IMR-90 (cell line): ENCODE measurements around the gene SSBP2. TPM values are rescaled to one million over a fixed set of nuclear protein-coding genes. Genes with fewer than 3 reads are reported as not detected.

Source experiments
- ATAC-seq: fragments of 200-7000 bp; cut with Tn5 transposase; 2 replicates; pipeline ENCODE4 v1.9.1; 2020; ENCODE audit warnings: low read depth, mild to moderate bottlenecking, moderate library complexity
- BruUV-seq: library from RNA; stranded (reverse); fragments of 400-500 nt; replicated peaks from 2 replicates; lab custom pipeline; 2021; lab: Mats Ljungman, UMichigan
- CTCF ChIA-PET: fragments of 300-600 bp; formaldehyde crosslinking; extraction: SDS; loops from one replicate; lab custom pipeline; 2021; ENCODE audit warnings: antibody characterized with exemption; lab: Yijun Ruan, JAX
- POLR2A ChIA-PET: fragments of 300-600 bp; sonication (Branson Sonifier 250); formaldehyde crosslinking; loops from one replicate; lab custom pipeline; 2022; ENCODE audit warnings: antibody characterized with exemption; ENCODE audit not compliant: unreplicated experiment; lab: Charles Lee
- DNase-seq: peaks from one replicate; pipeline ENCODE4 v3.0.0; 2013
- H2AFZ ChIP-seq: replicated peaks from 2 replicates; pipeline ENCODE3; 2013; ENCODE audit warnings: low read length, mild to moderate bottlenecking; ENCODE audit not compliant: poor library complexity
- H2AK5ac ChIP-seq: 2 replicates; pipeline ENCODE4 v1.6.1; 2013; ENCODE audit warnings: low read depth, low read length, inconsistent platforms
- H2AK9ac ChIP-seq: replicated peaks from 2 replicates; pipeline ENCODE3; 2013; ENCODE audit warnings: mild to moderate bottlenecking, low read depth, low read length, moderate library complexity; ENCODE audit not compliant: poor library complexity
- H2BK120ac ChIP-seq: 2 replicates; pipeline ENCODE4 v1.6.1; 2013; ENCODE audit warnings: low read depth, low read length, inconsistent platforms
- H2BK15ac ChIP-seq: 3 replicates; pipeline ENCODE4 v1.6.1; 2013; ENCODE audit warnings: low read depth, low read length, inconsistent platforms
- H2BK20ac ChIP-seq: 2 replicates; pipeline ENCODE4 v1.6.1; 2013; ENCODE audit warnings: low read depth, mild to moderate bottlenecking, inconsistent platforms, low read length, moderate library complexity
- H2BK5ac ChIP-seq: 2 replicates; pipeline ENCODE4 v1.6.1; 2013; ENCODE audit warnings: mild to moderate bottlenecking, low read depth, low read length, inconsistent platforms; ENCODE audit not compliant: poor library complexity, severe bottlenecking
- H3K14ac ChIP-seq: replicated peaks from 2 replicates; pipeline ENCODE4 v1.6.1; 2013; ENCODE audit warnings: low read depth, low read length, inconsistent platforms
- H3K18ac ChIP-seq: 2 replicates; pipeline ENCODE4 v1.6.1; 2013; ENCODE audit warnings: low read depth, low read length, control low read depth
- H3K23ac ChIP-seq: 2 replicates; pipeline ENCODE4 v1.6.1; 2013; ENCODE audit warnings: low read depth, low read length, inconsistent platforms
- H3K27ac ChIP-seq: 2 replicates; pipeline ENCODE4 v1.5.1; 2013; ENCODE audit warnings: mild to moderate bottlenecking, control low read depth, low read length; ENCODE audit not compliant: insufficient read depth
- H3K27me3 ChIP-seq: 2 replicates; pipeline ENCODE4 v1.6.1; 2013; ENCODE audit warnings: low read length; ENCODE audit not compliant: control insufficient read depth, insufficient read depth
- H3K36me3 ChIP-seq: 2 replicates; pipeline ENCODE4 v1.6.1; 2013; ENCODE audit warnings: low read length, mixed read lengths; ENCODE audit not compliant: control insufficient read depth, insufficient read depth
- H3K4ac ChIP-seq: 2 replicates; pipeline ENCODE4 v1.6.1; 2013; ENCODE audit warnings: low read depth, low read length, inconsistent platforms
- H3K4me1 ChIP-seq: 2 replicates; pipeline ENCODE4 v1.6.1; 2013; ENCODE audit warnings: low read length, mixed read lengths; ENCODE audit not compliant: control insufficient read depth, insufficient read depth
- H3K4me2 ChIP-seq: 2 replicates; pipeline ENCODE4 v1.6.1; 2013; ENCODE audit warnings: low read depth, mild to moderate bottlenecking, control low read depth, low read length, moderate library complexity
- H3K4me3 ChIP-seq: 2 replicates; pipeline ENCODE4 v1.5.1; 2013; ENCODE audit warnings: low read depth, mild to moderate bottlenecking, control low read depth, low read length, moderate library complexity; ENCODE audit not compliant: insufficient read depth
- H3K56ac ChIP-seq: 2 replicates; pipeline ENCODE4 v1.6.1; 2013; ENCODE audit warnings: low read length, inconsistent platforms; ENCODE audit not compliant: insufficient read depth; ENCODE audit errors: extremely low read depth
- H3K79me1 ChIP-seq, 2 experiments: 2 replicates each; pipeline ENCODE4 v1.6.1; 2013; ENCODE audit warnings: low read length in 2 of 2, inconsistent platforms in 1 of 2, low read depth in 1 of 2
- H3K9ac ChIP-seq: 2 replicates; pipeline ENCODE4 v1.6.1; 2013; ENCODE audit warnings: low read depth, low read length, control low read depth
- H3K9me1 ChIP-seq: 2 replicates; pipeline ENCODE4 v1.6.1; 2013; ENCODE audit warnings: low read length, inconsistent platforms; ENCODE audit not compliant: insufficient read depth
- H3K9me3 ChIP-seq: 2 replicates; pipeline ENCODE4 v1.6.1; 2013; ENCODE audit warnings: low read length; ENCODE audit not compliant: control insufficient read depth, insufficient read depth
- H4K20me1 ChIP-seq: 2 replicates; pipeline ENCODE4 v1.6.1; 2013; ENCODE audit warnings: low read length, inconsistent platforms; ENCODE audit not compliant: insufficient read depth
- H4K5ac ChIP-seq: 2 replicates; pipeline ENCODE4 v1.6.1; 2013; ENCODE audit warnings: mild to moderate bottlenecking, low read depth, low read length, control low read depth
- H4K8ac ChIP-seq, 2 experiments: 2 replicates each; pipeline ENCODE4 v1.6.1; 2013; ENCODE audit warnings: low read depth in 2 of 2, low read length in 2 of 2, control low read depth in 1 of 2, inconsistent platforms in 1 of 2
- H4K91ac ChIP-seq: 2 replicates; pipeline ENCODE4 v1.6.1; 2013; ENCODE audit warnings: low read depth, low read length, inconsistent platforms; ENCODE audit not compliant: insufficient read depth
- CEBPB ChIP-seq: IDR thresholded peaks from 2 replicates; pipeline ENCODE4 v1.6.1; 2012; ENCODE audit warnings: low read depth, low read length, improper control_type of control experiment
- MXI1 ChIP-seq: IDR thresholded peaks from 2 replicates; pipeline ENCODE4 v1.6.1; 2012; ENCODE audit warnings: low read depth, mild to moderate bottlenecking, low read length, moderate library complexity, borderline replicate concordance
- NFE2L2 ChIP-seq: fragments of 150-350 bp; IDR thresholded peaks from 2 replicates; pipeline ENCODE4 v1.6.1; 2016; ENCODE audit warnings: low read depth, mild to moderate bottlenecking, low read length
- SMC3 ChIP-seq: fragments of 150-350 bp; IDR thresholded peaks from 2 replicates; pipeline ENCODE4 v1.6.1; 2016; ENCODE audit warnings: low read depth, mild to moderate bottlenecking, antibody characterized with exemption, low read length, moderate library complexity
- WGBS, 2 experiments: methylation state at CpG; one replicate each; pipeline versions ENCODE4 v1.1.5 to v1.1.7; 2013; ENCODE audit warnings: missing lambda C conversion rate in 2 of 2; ENCODE audit not compliant: insufficient read length in 1 of 2; ENCODE audit errors: extremely low coverage in 2 of 2; 5-methylcytosine and 5-hydroxymethylcytosine counted together
- dilution Hi-C: fragments of 300-500 bp; cut with HindIII; formaldehyde crosslinking; loops from one replicate; pipeline ENCODE4 v1.14.3; 2018; ENCODE audit warnings: low sequenced_read_pairs; ENCODE audit not compliant: unreplicated experiment
- in situ Hi-C: fragments of 300-500 bp; cut with MboI; formaldehyde crosslinking; loops from 3 replicates; pipeline ENCODE4 v1.14.3; 2019; ENCODE audit warnings: low sequenced_read_pairs, inconsistent platforms, mixed read lengths
- intact Hi-C: fragments of 100-400 bp; cut with micrococcal nuclease; formaldehyde crosslinking; loops from 2 replicates; pipeline ENCODE4 v1.10.0; 2022
- polyA plus RNA-seq, 3 experiments: library from polyadenylated mRNA; depleted of rRNA; stranded (reverse); fragments of >200 nt; gene quantifications; 2 replicates each; pipeline ENCODE4 v1.2.3, GENCODE V29; 2012; ENCODE audit warnings: low replicate concordance in 1 of 3
- total RNA-seq: library from RNA; depleted of rRNA; stranded (reverse); fragments of >200 nt; gene quantifications from 2 replicates; pipeline ENCODE4 v1.2.3, GENCODE V29; 2012

SSBP2 gene
- total and polyA plus RNA-seq, 2 of the 4 experiments (the other 2 are of a cell fraction) = 38.4 to 42.7 TPM

- Histone ChIP-seq H4K8ac (no peak overlapping the region), H3K79me1 (no peaks in the 10 kb centered on the region), H2BK5ac (no peak overlapping the region), H3K9me1 (peaks cover 2% of the 10 kb centered on the region; the same call in 1 of the 2 replicates), H3K4me1 (peaks cover 8% of the 10 kb centered on the region), H2AK9ac (no peak overlapping the region), H3K56ac (no peak overlapping the region), H3K4me3 (no peak overlapping the region), H3K27ac (no peak overlapping the region), H2BK20ac (no peak overlapping the region), H3K4me2 (no peak overlapping the region), H3K9me3 (no peaks in the 10 kb centered on the region), H3K4ac (no peak overlapping the region), H4K5ac (no peak overlapping the region), H3K36me3 (no peaks in the 10 kb centered on the region), H2AK5ac (no peak overlapping the region; the same call in 1 of the 2 replicates), H4K91ac (no peak overlapping the region), H3K14ac (no peak overlapping the region), H2AFZ (no peak overlapping the region), H3K9ac (no peak overlapping the region), H2BK120ac (no peak overlapping the region), H3K18ac (no peak overlapping the region), H3K23ac (no peak overlapping the region), H2BK15ac (no peak overlapping the region), H3K27me3 (no peaks in the 10 kb centered on the region), H4K20me1 (no peaks in the 10 kb centered on the region)
- POLR2A ChIA-PET = interaction anchor here (0.7 kb wide), 1 partner anchor 469 kb away, joined by 3 read pairs; no protein-coding TSS in a partner anchor
- DNase-seq (no peak), ATAC-seq (no peak)
- dilution Hi-C loops (no loop called here), in situ Hi-C loops (no loop called here), intact Hi-C loops (no loop called here)
- TF ChIP-seq SMC3 (no peak), MXI1 (no peak), CEBPB (no peak), NFE2L2 (no peak)
- WGBS, 2 experiments = no CpG with 5 or more reads among the region's 9 CpGs
- no TSS peak for BruUV-seq
- CTCF ChIA-PET = no interaction called here
Observed at GRCh38 chr5:81790336-81790735, 39.4 kb upstream of the SSBP2 start.
